H9 (cell line): ENCODE results near the gene PRKAR2A. TPM values are rescaled to one million over a fixed set of nuclear protein-coding genes. Genes with fewer than 3 reads are reported as not detected.
"Not testable (repeated sequence)": the region's sequence is repeated elsewhere in the genome, so short reads cannot be mapped to it uniquely, and the experiment has no call there.

ENCODE experiments used
- DNase-seq: peaks from one replicate; pipeline ENCODE4 v3.0.0-alpha.2; 2017
- H2AFZ ChIP-seq: one replicate; pipeline ENCODE4 v1.6.1; 2013; ENCODE audit warnings: mild to moderate bottlenecking, low read length, control low read depth, moderate library complexity
- H2AK5ac ChIP-seq: 2 replicates; pipeline ENCODE4 v1.6.1; 2013; ENCODE audit warnings: low read length, control low read depth, mixed read lengths; ENCODE audit not compliant: insufficient read length
- H2BK120ac ChIP-seq: one replicate; pipeline ENCODE4 v1.6.1; 2013; ENCODE audit warnings: low read depth, mild to moderate bottlenecking, low read length, control low read depth, inconsistent platforms; ENCODE audit not compliant: poor library complexity, severe bottlenecking
- H2BK12ac ChIP-seq: 2 replicates; pipeline ENCODE4 v1.6.1; 2013; ENCODE audit warnings: low read length, control low read depth, mixed read lengths, low read depth; ENCODE audit not compliant: insufficient read length
- H2BK15ac ChIP-seq: 2 replicates; pipeline ENCODE4 v1.6.1; 2013; ENCODE audit warnings: low read depth, low read length, control low read depth
- H2BK20ac ChIP-seq: one replicate; pipeline ENCODE4 v1.6.1; 2013; ENCODE audit warnings: low read depth, mild to moderate bottlenecking, low read length, control low read depth, inconsistent platforms; ENCODE audit not compliant: poor library complexity, severe bottlenecking
- H2BK5ac ChIP-seq: 2 replicates; pipeline ENCODE4 v1.6.1; 2013; ENCODE audit warnings: low read length, control low read depth, mixed read lengths; ENCODE audit not compliant: insufficient read length
- H3K14ac ChIP-seq: 2 replicates; pipeline ENCODE4 v1.6.1; 2013; ENCODE audit warnings: low read length, control low read depth; ENCODE audit not compliant: insufficient read depth
- H3K18ac ChIP-seq: 2 replicates; pipeline ENCODE4 v1.6.1; 2013; ENCODE audit warnings: low read depth, mild to moderate bottlenecking, mixed read lengths, low read length, control low read depth; ENCODE audit not compliant: insufficient read length
- H3K23ac ChIP-seq: 2 replicates; pipeline ENCODE4 v1.6.1; 2013; ENCODE audit warnings: low read length, control low read depth, mixed read lengths, low read depth; ENCODE audit not compliant: insufficient read length
- H3K23me2 ChIP-seq: 2 replicates; pipeline ENCODE4 v1.6.1; 2013; ENCODE audit warnings: low read depth, mild to moderate bottlenecking, mixed read lengths, low read length, control low read depth; ENCODE audit not compliant: insufficient read length, poor library complexity, severe bottlenecking
- H3K27ac ChIP-seq: 2 replicates; pipeline ENCODE4 v1.5.1; 2013; ENCODE audit warnings: low read length, control low read depth, mixed read lengths, low read depth; ENCODE audit not compliant: insufficient read length
- H3K27me3 ChIP-seq: 2 replicates; pipeline ENCODE4 v1.6.1; 2013; ENCODE audit warnings: low read length, control low read depth, inconsistent platforms; ENCODE audit not compliant: insufficient read depth
- H3K4ac ChIP-seq: 2 replicates; pipeline ENCODE4 v1.6.1; 2013; ENCODE audit warnings: low read depth, mild to moderate bottlenecking, control low read depth, inconsistent platforms, low read length, moderate library complexity
- H3K4me1 ChIP-seq: 2 replicates; pipeline ENCODE4 v1.6.1; 2013; ENCODE audit warnings: low read length, control low read depth, inconsistent platforms; ENCODE audit not compliant: insufficient read depth
- H3K4me2 ChIP-seq: 2 replicates; pipeline ENCODE4 v1.6.1; 2013; ENCODE audit warnings: low read length, control low read depth, mixed read lengths; ENCODE audit not compliant: insufficient read length, insufficient read depth
- H3K56ac ChIP-seq: 2 replicates; pipeline ENCODE4 v1.6.1; 2013; ENCODE audit warnings: low read depth, mild to moderate bottlenecking, mixed read lengths, low read length, control low read depth; ENCODE audit not compliant: insufficient read length
- H3K79me1 ChIP-seq: 2 replicates; pipeline ENCODE4 v1.6.1; 2013; ENCODE audit warnings: low read depth, mild to moderate bottlenecking, moderate library complexity, low read length, control low read depth, inconsistent platforms; ENCODE audit not compliant: insufficient read depth, poor library complexity, severe bottlenecking
- H3K79me2 ChIP-seq: 2 replicates; pipeline ENCODE4 v1.6.1; 2013; ENCODE audit warnings: low read length, control low read depth, inconsistent platforms; ENCODE audit not compliant: insufficient read depth
- H3K9ac ChIP-seq: 2 replicates; pipeline ENCODE4 v1.6.1; 2013; ENCODE audit warnings: low read length, control low read depth, mixed read lengths; ENCODE audit not compliant: insufficient read length; ENCODE audit errors: extremely low read depth
- H3K9me3 ChIP-seq: one replicate; pipeline ENCODE4 v1.6.1; 2013; ENCODE audit warnings: low read depth, low read length, inconsistent platforms; ENCODE audit not compliant: control insufficient read depth
- H3T11ph ChIP-seq: one replicate; pipeline ENCODE4 v1.6.1; 2013; ENCODE audit warnings: mild to moderate bottlenecking, low read length, control low read depth, inconsistent platforms
- H4K20me1 ChIP-seq: one replicate; pipeline ENCODE4 v1.6.1; 2013; ENCODE audit not compliant: control insufficient read depth, insufficient read length, insufficient read depth
- H4K5ac ChIP-seq: 2 replicates; pipeline ENCODE4 v1.6.1; 2013; ENCODE audit warnings: low read depth, mild to moderate bottlenecking, mixed read lengths, low read length, control low read depth; ENCODE audit not compliant: insufficient read length
- H4K8ac ChIP-seq: replicated peaks from 2 replicates; pipeline ENCODE4 v1.6.1; 2013; ENCODE audit warnings: low read length, control low read depth, mixed read lengths, low read depth; ENCODE audit not compliant: insufficient read length
- H4K91ac ChIP-seq: 2 replicates; pipeline ENCODE4 v1.6.1; 2013; ENCODE audit warnings: low read depth, mild to moderate bottlenecking, moderate library complexity, mixed read lengths, low read length, control low read depth; ENCODE audit not compliant: insufficient read length
- H3K27ac Mint-ChIP-seq, 3 experiments: 2 replicates in 2 of 3; 3 replicates in 1 of 3; pipeline ENCODE4 v1.8.0; 2020 to 2021; ENCODE audit warnings: mixed read lengths in 3 of 3, mild to moderate bottlenecking in 1 of 3, moderate library complexity in 1 of 3
- H3K27me3 Mint-ChIP-seq: 2 replicates; pipeline ENCODE4 v1.8.0; 2021; ENCODE audit warnings: low read depth, mild to moderate bottlenecking, moderate library complexity, mixed read lengths
- H3K36me3 Mint-ChIP-seq, 3 experiments: 2 replicates in 2 of 3; 3 replicates in 1 of 3; pipeline ENCODE4 v1.8.0; 2020 to 2021; ENCODE audit warnings: low read depth in 3 of 3, mixed read lengths in 3 of 3; ENCODE audit not compliant: insufficient read depth in 1 of 3
- H3K4me1 Mint-ChIP-seq, 2 experiments: 2 replicates each; pipeline ENCODE4 v1.8.0; 2020; ENCODE audit warnings: mixed read lengths in 2 of 2
- H3K4me3 Mint-ChIP-seq, 2 experiments: 2 replicates in 1 of 2; 3 replicates in 1 of 2; pipeline ENCODE4 v1.8.0; 2020 to 2021; ENCODE audit warnings: mild to moderate bottlenecking in 2 of 2, mixed read lengths in 2 of 2, moderate library complexity in 1 of 2
- H3K9me3 Mint-ChIP-seq, 2 experiments: 2 replicates in 1 of 2; 3 replicates in 1 of 2; pipeline ENCODE4 v1.8.0; 2020; ENCODE audit warnings: mild to moderate bottlenecking in 2 of 2, mixed read lengths in 2 of 2, moderate library complexity in 1 of 2
- CTCF ChIP-seq: fragments of 200-600 bp; sonication (generic); conservative IDR thresholded peaks from 3 replicates; pipeline ENCODE4 v1.8.0; 2021; ENCODE audit warnings: antibody characterized with exemption, mild to moderate bottlenecking
- WGBS: extraction: QIAGEN DNeasy Blood & Tissue Kit; methylation state at CpG from one replicate; pipeline ENCODE4 v1.1.7; 2013; ENCODE audit warnings: missing lambda C conversion rate, low lambda C conversion rate, mixed read lengths; ENCODE audit not compliant: insufficient read length; ENCODE audit errors: extremely low coverage; 5-methylcytosine and 5-hydroxymethylcytosine counted together
- total RNA-seq: library from RNA; stranded (reverse); gene quantifications from 2 replicates; pipeline ENCODE4 v1.2.1, GENCODE V29; 2021

Gene PRKAR2A
- total RNA-seq, 1 experiment from 2014 or later: 39.1 TPM

DNA sequence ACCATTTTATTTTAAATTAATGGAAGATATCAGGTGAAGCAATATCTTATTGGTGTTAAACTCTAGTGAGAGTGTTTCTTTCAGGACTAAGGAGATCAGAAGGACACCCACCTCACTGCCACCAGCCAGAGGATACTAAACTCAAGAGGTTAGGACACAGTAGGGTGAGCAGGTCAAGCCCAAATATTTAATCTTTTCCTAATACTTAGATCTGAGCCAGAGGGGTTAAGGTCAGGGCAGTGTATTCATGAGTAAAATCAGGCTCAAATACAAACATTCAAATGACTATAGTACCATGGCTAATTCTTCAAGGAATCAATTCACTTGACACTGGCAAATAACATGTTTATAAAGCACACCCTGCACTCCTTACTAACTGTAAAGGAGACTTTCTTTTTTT is 65.6 kb downstream of the PRKAR2A start:
- no peak for TF ChIP-seq CTCF

DNA sequence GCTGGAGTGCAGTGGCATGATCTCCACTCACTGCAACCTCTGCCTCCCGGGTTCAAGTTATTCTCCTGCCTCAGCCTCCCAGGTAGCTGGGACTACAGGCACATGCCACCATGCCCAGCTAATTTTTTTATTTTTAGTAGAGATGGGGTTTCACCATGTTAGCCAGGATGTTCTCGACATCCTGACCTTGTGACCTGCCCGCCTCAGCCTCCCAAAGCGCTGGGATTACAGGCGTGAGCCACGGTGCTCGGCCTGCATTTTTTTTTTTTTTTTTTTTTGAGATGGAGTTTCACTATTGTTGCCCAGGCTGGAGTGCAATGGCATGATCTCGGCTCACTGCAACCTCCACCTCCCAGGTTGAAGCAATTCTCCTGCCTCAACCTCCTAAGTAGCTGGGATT is 69.1 kb downstream of the PRKAR2A start:
- not testable (repeated sequence) for H3K36me3 Mint-ChIP-seq, H3K56ac ChIP-seq, H4K5ac ChIP-seq, H3K18ac ChIP-seq, H3K9me3 ChIP-seq, H2BK15ac ChIP-seq, H2BK5ac ChIP-seq, H2BK12ac ChIP-seq, H3K27ac Mint-ChIP-seq, H3K79me1 ChIP-seq, H2BK20ac ChIP-seq, H3K23me2 ChIP-seq, H3K27ac ChIP-seq, H4K20me1 ChIP-seq, H3K79me2 ChIP-seq, H2AK5ac ChIP-seq, H3K9me3 Mint-ChIP-seq, H4K91ac ChIP-seq, H2AFZ ChIP-seq, H3K27me3 Mint-ChIP-seq, H3K4me1 Mint-ChIP-seq, H2BK120ac ChIP-seq, H3K4me2 ChIP-seq, H3K27me3 ChIP-seq, H3K4me1 ChIP-seq, H3K14ac ChIP-seq, H3T11ph ChIP-seq, H3K4me3 Mint-ChIP-seq, H4K8ac ChIP-seq, DNase-seq, H3K23ac ChIP-seq, H3K9ac ChIP-seq, H3K4ac ChIP-seq
- WGBS: no CpG with 5 or more reads among the region's 8 CpGs

More for the DNA sequence above, 65.6 kb downstream of the PRKAR2A start:
- Histone ChIP-seq H3K9ac (no peak overlapping the region), H2AK5ac (no peak overlapping the region), H3K4ac (no peak overlapping the region), H3K4me1 (no peaks in the 10 kb centered on the region), H3K18ac (no peak overlapping the region), H2BK15ac (no peak overlapping the region), H2BK5ac (no peak overlapping the region), H3K56ac (no peak overlapping the region), H3K79me2 (no peaks in the 10 kb centered on the region), H3K23me2 (no peaks in the 10 kb centered on the region), H3K4me2 (no peak overlapping the region), H3T11ph (no peak overlapping the region), H4K91ac (no peak overlapping the region), H3K23ac (no peak overlapping the region), H2BK120ac (no peak overlapping the region), H3K27ac (no peak overlapping the region), H2BK12ac (no peak overlapping the region), H2AFZ (no peak overlapping the region), H3K79me1 (no peaks in the 10 kb centered on the region), H3K27me3 (no peaks in the 10 kb centered on the region), H2BK20ac (no peak overlapping the region), H3K9me3 (no peaks in the 10 kb centered on the region), H4K8ac (no peak overlapping the region), H3K14ac (no peak overlapping the region), H4K20me1 (no peaks in the 10 kb centered on the region), H4K5ac (no peak overlapping the region)
- Mint-ChIP-seq H3K4me1 (no peaks in the 10 kb centered on the region), H3K27ac (no peak overlapping the region; a peak in 1 of 7 replicates), H3K4me3 (no peak overlapping the region), H3K36me3 (peaks cover 0 to 4% (median 0%) of the 10 kb centered on the region in 3 experiments; a peak in 1 of 7 replicates), H3K27me3 (no peaks in the 10 kb centered on the region), H3K9me3 (no peaks in the 10 kb centered on the region)
- no peak for DNase-seq
